HG03139 (cell line): ENCODE data around the gene CTIF.

Experiments used
- ATAC-seq: cut with Tn5 transposase; IDR thresholded peaks from one replicate; pipeline ENCODE4 v1.9.1; 2021; ENCODE audit not compliant: unreplicated experiment

CTIF gene

DNA sequence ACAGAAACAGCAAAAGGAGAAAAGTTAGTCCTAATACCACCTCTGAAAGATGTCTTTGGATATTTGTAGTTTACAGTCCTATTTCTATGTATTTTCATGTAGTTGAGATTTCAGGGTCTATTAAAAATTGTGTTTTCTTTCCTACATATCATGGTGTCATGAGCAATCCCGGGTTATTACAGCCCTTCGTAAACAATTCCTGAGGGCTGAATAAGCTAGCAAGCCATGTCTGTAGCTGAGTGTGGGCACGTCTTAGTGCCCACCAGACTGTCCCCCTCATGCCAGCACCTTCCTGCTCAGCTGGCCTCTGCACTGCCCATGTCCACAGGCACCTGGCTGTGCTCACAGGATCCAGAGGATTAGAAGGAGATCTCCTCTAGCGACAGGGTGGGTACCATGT lies 60.6 kb downstream of the CTIF start:
- ATAC-seq, result no peak

GRCh38 chr18:48600046-48600445 lies 61.2 kb downstream of the CTIF start:
- no peak for ATAC-seq

GRCh38 chr18:48600456-48601090 lies 61.7 kb downstream of the CTIF start:
- ATAC-seq, result no peak

DNA sequence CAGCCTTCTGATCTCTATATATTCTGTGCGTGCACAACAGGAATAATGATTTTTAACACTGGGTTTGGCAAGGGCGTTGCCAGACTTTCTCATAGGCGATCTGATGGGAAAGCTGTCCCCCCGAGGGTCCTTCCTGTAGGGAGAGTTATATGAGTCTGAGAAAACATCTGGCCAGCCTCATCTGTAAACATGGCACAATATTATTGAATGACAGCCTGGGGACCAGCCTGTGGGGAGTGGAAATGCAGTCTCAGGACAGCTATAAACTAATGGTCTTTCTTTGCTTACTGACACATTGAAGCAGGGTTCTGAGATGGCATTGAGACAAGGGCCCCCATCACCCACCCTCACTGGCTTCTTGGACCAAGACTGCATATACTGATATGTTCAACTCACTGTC lies 62.5 kb downstream of the CTIF start:
- no peak for ATAC-seq

DNA sequence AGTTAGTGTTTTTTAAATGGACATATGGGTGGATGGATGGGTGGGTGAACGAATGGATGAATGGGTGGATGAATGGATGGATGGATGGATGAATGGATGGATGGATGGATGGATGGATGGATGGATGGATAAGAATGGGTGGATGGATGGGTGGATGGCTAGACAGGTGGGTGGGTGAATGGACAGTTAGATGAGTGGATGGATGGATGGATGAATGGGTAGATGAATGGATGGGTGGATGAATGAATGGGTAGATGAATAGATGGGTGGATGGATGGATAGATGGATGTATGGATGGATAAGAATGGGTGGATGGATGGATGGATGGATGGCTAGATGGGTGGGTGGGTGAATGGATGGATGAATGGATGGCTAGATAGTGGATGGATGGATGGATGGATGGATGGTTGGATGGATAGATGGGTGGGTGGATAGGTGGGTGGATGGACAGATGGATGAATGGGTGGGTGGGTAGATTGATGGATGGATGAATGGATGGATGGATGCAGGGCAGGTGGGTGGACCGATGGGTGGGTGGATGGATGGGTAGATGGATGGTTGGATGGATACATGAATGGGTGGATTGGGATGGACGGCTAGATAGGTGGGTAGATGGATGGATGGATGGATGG lies 64.0 kb downstream of the CTIF start:
- ATAC-seq, result no peak

GRCh38 chr18:48605408-48605845 lies 66.6 kb downstream of the CTIF start:
- ATAC-seq, result peak; percentile 68

DNA sequence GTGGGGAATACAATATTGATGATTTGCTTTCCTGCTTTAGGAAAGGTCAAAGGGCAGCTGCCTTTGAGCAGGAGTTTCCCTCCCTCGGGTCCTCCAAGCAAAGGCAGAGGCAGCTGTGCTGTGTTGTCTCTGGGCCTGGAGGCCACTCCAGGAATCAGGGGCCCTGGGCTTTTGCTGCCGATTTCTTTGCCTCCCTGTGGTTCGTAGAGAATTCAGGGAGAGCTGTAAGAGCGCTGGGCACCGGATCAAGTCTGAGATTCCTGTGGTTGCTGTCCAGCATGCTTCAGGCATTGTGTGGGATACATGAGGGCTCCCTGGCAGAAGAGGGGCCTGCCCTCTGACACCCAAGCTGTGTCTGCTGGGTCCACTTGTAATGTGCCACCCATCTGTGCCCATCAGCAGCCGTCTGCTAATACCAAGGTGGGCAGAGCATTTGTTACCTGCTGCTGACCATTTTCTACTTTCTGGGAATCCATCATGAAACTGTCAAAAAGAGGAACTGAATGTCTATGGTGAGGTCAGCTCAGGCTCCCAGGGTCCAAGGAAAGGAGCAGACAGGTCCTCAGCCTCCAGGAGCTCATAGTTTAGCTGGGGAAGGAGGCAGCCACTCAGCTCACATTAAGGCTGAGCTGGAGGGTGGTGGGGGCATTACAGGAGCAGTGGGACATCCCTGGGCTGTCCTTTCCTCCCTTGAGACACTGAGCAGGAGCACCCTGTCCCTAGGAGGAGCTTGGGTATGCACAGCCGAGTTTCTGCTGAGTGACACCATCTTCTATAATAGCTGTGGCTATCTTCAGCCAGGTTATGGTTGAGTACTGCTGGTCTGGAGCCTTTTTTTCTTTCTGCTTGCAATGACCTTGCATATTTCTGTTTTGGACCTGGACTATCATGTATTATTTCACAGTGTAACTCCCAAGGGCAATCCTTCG lies 68.5 kb downstream of the CTIF start:
- no peak for ATAC-seq

DNA sequence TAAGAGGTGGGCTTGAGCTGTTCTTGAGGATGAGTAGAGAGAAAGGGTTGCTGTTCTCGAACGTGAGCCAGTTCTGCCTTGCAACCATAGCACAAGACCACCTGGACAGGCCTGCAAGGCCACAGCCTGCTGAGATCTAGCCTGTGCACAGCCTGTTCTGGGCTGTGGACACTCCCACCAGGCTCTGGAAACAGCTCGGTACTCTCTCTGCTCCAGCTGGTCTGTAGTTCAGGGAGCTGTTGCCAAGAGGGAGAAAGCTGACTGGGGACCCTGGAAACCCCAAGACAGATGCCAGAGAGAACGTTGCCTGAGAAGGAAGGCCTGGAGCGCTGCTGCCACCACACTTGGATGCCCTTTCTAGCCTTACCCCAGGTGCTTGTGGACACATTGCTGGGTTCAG lies 69.8 kb downstream of the CTIF start:
- no peak for ATAC-seq

DNA sequence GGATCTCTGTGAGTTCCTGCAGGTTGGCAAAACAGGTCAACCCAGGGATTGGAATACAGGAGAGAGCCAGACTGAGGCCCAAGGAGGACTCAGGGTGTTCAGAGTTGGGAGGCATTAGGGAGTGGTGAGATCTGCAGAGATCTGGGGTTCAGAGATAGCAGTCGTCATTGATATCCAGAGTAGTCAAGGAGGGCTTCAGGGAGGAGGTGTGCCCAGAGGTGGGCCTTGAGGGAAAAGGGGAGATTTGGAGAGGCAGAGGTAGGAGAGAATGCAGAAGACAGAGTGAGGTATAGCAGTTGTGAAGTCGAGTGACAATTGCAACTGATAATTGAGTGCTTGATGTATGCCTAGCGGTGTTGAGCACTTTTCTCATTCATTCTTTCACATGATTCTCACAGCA lies 70.3 kb downstream of the CTIF start:
- ATAC-seq, result no peak

GRCh38 chr18:48609820-48610815 lies 71.3 kb downstream of the CTIF start:
- no peak for ATAC-seq

GRCh38 chr18:48611203-48611602 lies 72.4 kb downstream of the CTIF start:
- no peak for ATAC-seq

- no peak for ATAC-seq
Measured at GRCh38 chr18:48611785-48612480, 73.1 kb downstream of the CTIF start.

GRCh38 chr18:48612511-48612910 lies 73.7 kb downstream of the CTIF start:
- ATAC-seq, result no peak

GRCh38 chr18:48612917-48613316 lies 74.1 kb downstream of the CTIF start:
- ATAC-seq, result no peak

GRCh38 chr18:48613589-48614404 lies 75.0 kb downstream of the CTIF start:
- ATAC-seq, result no peak

- no peak for ATAC-seq
Measured at GRCh38 chr18:48615566-48616401, 77.0 kb downstream of the CTIF start.

DNA sequence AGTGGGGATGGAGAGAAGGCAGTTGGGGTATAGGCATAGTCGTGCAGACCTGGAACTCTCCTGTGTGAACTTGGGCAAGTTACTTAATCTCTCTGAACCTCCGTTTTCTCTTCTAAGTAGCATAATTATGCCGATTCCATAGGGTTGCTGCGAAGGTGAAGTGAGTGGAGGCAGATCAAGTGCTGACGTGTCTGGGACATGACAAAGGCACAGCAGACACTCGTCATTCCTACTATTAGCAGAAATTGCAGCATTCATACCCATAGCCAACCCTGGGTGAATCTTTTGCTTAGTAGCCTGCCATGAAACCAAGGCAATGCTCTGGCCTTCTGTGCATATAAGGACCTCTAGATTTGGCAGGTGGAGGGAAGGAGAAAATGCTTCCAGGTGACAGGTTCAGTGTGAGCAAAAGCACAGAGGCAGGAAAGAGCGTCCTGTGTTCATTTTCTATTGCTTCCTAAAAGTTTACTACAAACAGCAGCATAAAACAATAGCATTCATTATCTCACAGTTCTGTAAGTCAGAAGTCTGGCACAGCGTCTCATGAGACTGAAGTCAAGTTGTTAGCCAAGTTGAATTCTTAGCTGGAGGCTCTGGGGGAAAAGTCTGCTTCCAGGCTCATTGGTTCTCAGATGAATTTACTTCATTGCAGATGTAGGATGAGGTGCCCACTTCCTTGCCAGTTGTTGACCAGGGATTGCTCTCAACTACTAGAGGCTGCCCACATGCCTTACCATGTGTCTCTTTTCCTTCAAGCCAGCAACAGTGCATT lies 77.8 kb downstream of the CTIF start:
- ATAC-seq, result no peak
